Liver (tissue), 9 donors: ENCODE results near the gene EDDM13. TPM values are rescaled to one million over a fixed set of nuclear protein-coding genes. Genes with fewer than 3 reads are reported as not detected.
"Not testable (repeated sequence)": the region's sequence is repeated elsewhere in the genome, so short reads cannot be mapped to it uniquely, and the experiment has no call there.

Experiments
- DNase-seq: peaks from one replicate; pipeline ENCODE4 v3.0.0-alpha.2; 2017; ENCODE audit warnings: low spot score
- H3K27ac ChIP-seq, 2 donors: one replicate each; pipeline ENCODE4 v1.7.0; 2013; ENCODE audit warnings: inconsistent platforms in 2 of 2, low read length in 2 of 2, control low read depth in 1 of 2, low read depth in 1 of 2, mild to moderate bottlenecking in 1 of 2
- H3K27me3 ChIP-seq, 4 donors: one replicate each; pipeline versions ENCODE4 v1.6.1 to v1.7.0; 2013; ENCODE audit warnings: low read length in 3 of 4, inconsistent platforms in 1 of 4, mild to moderate bottlenecking in 1 of 4, moderate library complexity in 1 of 4; ENCODE audit not compliant: control insufficient read depth in 4 of 4, insufficient read depth in 4 of 4
- H3K36me3 ChIP-seq, 4 donors: one replicate each; pipeline versions ENCODE4 v1.6.1 to v1.7.0; 2013; ENCODE audit warnings: low read length in 3 of 4, mild to moderate bottlenecking in 3 of 4, low read depth in 1 of 4, moderate library complexity in 1 of 4; ENCODE audit not compliant: control insufficient read depth in 4 of 4, insufficient read depth in 3 of 4
- H3K4me1 ChIP-seq, 4 donors: one replicate each; pipeline versions ENCODE4 v1.6.1 to v1.7.0; 2013; ENCODE audit warnings: low read length in 3 of 4, mild to moderate bottlenecking in 3 of 4, moderate library complexity in 1 of 4; ENCODE audit not compliant: control insufficient read depth in 4 of 4, insufficient read depth in 4 of 4
- H3K4me3 ChIP-seq, 3 donors: one replicate each; pipeline versions ENCODE4 v1.6.1 to v1.7.0; 2013; ENCODE audit warnings: low read length in 3 of 3, control low read depth in 1 of 3, low read depth in 1 of 3, mild to moderate bottlenecking in 1 of 3
- H3K9ac ChIP-seq, 2 donors: one replicate each; pipeline ENCODE4 v1.7.0; 2013; ENCODE audit warnings: low read length in 2 of 2, mild to moderate bottlenecking in 2 of 2, moderate library complexity in 2 of 2, control low read depth in 1 of 2, low read depth in 1 of 2
- H3K9me3 ChIP-seq, 4 donors: one replicate each; pipeline versions ENCODE4 v1.6.1 to v1.7.0; 2013; ENCODE audit warnings: low read length in 3 of 4; ENCODE audit not compliant: control insufficient read depth in 4 of 4
- ATF3 ChIP-seq: IDR thresholded peaks from 2 replicates; pipeline ENCODE4 v1.6.1; 2016; ENCODE audit warnings: antibody characterized with exemption
- CTCF ChIP-seq: fragments of 150-350 bp; IDR thresholded peaks from 2 replicates; pipeline ENCODE4 v1.5.1; 2017; ENCODE audit warnings: improper control_type of control experiment, low read depth, low read length; ENCODE audit not compliant: missing input control
- EGR1 ChIP-seq, 2 donors: IDR thresholded peaks; 2 replicates each; pipeline ENCODE4 v1.6.1; 2016 to 2018; ENCODE audit warnings: antibody characterized with exemption in 2 of 2, low read depth in 2 of 2
- FOXA1 ChIP-seq: IDR thresholded peaks from 2 replicates; pipeline ENCODE4 v1.6.1; 2016; ENCODE audit warnings: antibody characterized with exemption
- GABPA ChIP-seq, 2 donors: IDR thresholded peaks in 1 of 2; conservative IDR thresholded peaks in 1 of 2; 2 replicates each; pipeline ENCODE4 v1.6.1; 2016; ENCODE audit warnings: antibody characterized with exemption in 2 of 2, mild to moderate bottlenecking in 1 of 2, moderate library complexity in 1 of 2
- HNF4A ChIP-seq, 2 donors: conservative IDR thresholded peaks; 2 replicates each; pipeline ENCODE4 v1.6.1; 2016; ENCODE audit warnings: antibody characterized with exemption in 2 of 2, mild to moderate bottlenecking in 2 of 2
- HNF4G ChIP-seq: IDR thresholded peaks from 2 replicates; pipeline ENCODE4 v1.6.1; 2016; ENCODE audit warnings: antibody characterized with exemption
- JUND ChIP-seq, 2 donors: IDR thresholded peaks; 2 replicates each; pipeline ENCODE4 v1.6.1; 2016; ENCODE audit warnings: antibody characterized with exemption in 2 of 2
- MAX ChIP-seq: IDR thresholded peaks from 2 replicates; pipeline ENCODE4 v1.6.1; 2016; ENCODE audit warnings: antibody characterized with exemption
- NR2F2 ChIP-seq: IDR thresholded peaks from 2 replicates; pipeline ENCODE4 v1.6.1; 2016; ENCODE audit warnings: antibody characterized with exemption
- RAD21 ChIP-seq, 2 donors: IDR thresholded peaks; 2 replicates each; pipeline ENCODE4 v1.6.1; 2016; ENCODE audit warnings: antibody characterized with exemption in 2 of 2, mild to moderate bottlenecking in 2 of 2
- REST ChIP-seq: IDR thresholded peaks from 2 replicates; pipeline ENCODE4 v1.6.1; 2016; ENCODE audit warnings: antibody characterized with exemption, mild to moderate bottlenecking
- RXRA ChIP-seq, 2 donors: IDR thresholded peaks; 2 replicates each; pipeline ENCODE4 v1.6.1; 2017 to 2018; ENCODE audit warnings: antibody characterized with exemption in 2 of 2, mild to moderate bottlenecking in 1 of 2
- SP1 ChIP-seq: IDR thresholded peaks from 2 replicates; pipeline ENCODE4 v1.6.1; 2018; ENCODE audit warnings: antibody characterized with exemption, mild to moderate bottlenecking
- TAF1 ChIP-seq: conservative IDR thresholded peaks from 2 replicates; pipeline ENCODE4 v1.6.1; 2016; ENCODE audit warnings: antibody characterized with exemption, mild to moderate bottlenecking
- YY1 ChIP-seq: IDR thresholded peaks from 2 replicates; pipeline ENCODE4 v1.6.1; 2016; ENCODE audit warnings: antibody characterized with exemption, mild to moderate bottlenecking
- ZBTB33 ChIP-seq: IDR thresholded peaks from 2 replicates; pipeline ENCODE4 v1.6.1; 2016; ENCODE audit warnings: antibody characterized with exemption
- WGBS: extraction: QIAGEN DNeasy Blood & Tissue Kit; methylation state at CpG from one replicate; pipeline ENCODE4 v1.1.7; 2013; 5-methylcytosine and 5-hydroxymethylcytosine counted together
- polyA plus RNA-seq, 2 donors: library from polyadenylated mRNA; stranded (reverse) in 1 of 2; unstranded in 1 of 2; fragments of 200-250 nt in 1 of 2; fragments of >200 nt in 1 of 2; fragmentation: Nextera tagmentation in 1 of 2; extraction: Ambion mirVana in 1 of 2; gene quantifications; one replicate each; pipeline versions ENCODE4 v1.2.1 to v1.2.3, GENCODE V29; 2013 to 2015
- total RNA-seq, 2 donors: library from RNA; depleted of rRNA; stranded (reverse); fragments of >200 nt; gene quantifications; one replicate each; pipeline ENCODE4 v1.2.3, GENCODE V29; 2014
- donor health status: healthy.
- donor health status: healthy.
- donor health status: healthy.
- donor health status: healthy.
- donor health status: healthy.

EDDM13 gene
- total and polyA plus RNA-seq, 4 donors, result 0.20 TPM; not detected in 3

- not testable (repeated sequence) for H3K27ac ChIP-seq, DNase-seq, H3K27me3 ChIP-seq, H3K4me3 ChIP-seq, H3K9me3 ChIP-seq, H3K9ac ChIP-seq, H3K36me3 ChIP-seq, H3K4me1 ChIP-seq
- 71% methylated on average over 8 of the region's 8 CpGs for WGBS
Measured at GRCh38 chr19:56337077-56337476, 64.5 kb downstream of the EDDM13 start.

GRCh38 chr19:56339031-56339430 lies 66.5 kb downstream of the EDDM13 start:
- WGBS, result 94% methylated on average over 7 of the region's 10 CpGs

GRCh38 chr19:56341948-56342347 lies 69.4 kb downstream of the EDDM13 start:
- no peaks in the 10 kb centered on the region for H3K4me1 ChIP-seq
- H3K9ac ChIP-seq, result no peak overlapping the region
- no peaks in the 10 kb centered on the region for H3K36me3 ChIP-seq
- H3K27me3 ChIP-seq, result no peaks in the 10 kb centered on the region
- no peak overlapping the region for H3K27ac ChIP-seq
- H3K4me3 ChIP-seq, result no peak overlapping the region
- DNase-seq, result no peak
- H3K9me3 ChIP-seq, result no peaks in the 10 kb centered on the region
- TF ChIP-seq HNF4G, result no peak
- TF ChIP-seq MAX, result no peak
- TF ChIP-seq SP1, result no peak
- TF ChIP-seq YY1, result no peak
- TF ChIP-seq FOXA1, result no peak
- TF ChIP-seq NR2F2, result no peak
- TF ChIP-seq RAD21 (IDR thresholded peaks at IDR 0.05), result no peak
- TF ChIP-seq RXRA (IDR thresholded peaks at IDR 0.05), result no peak
- no peak for TF ChIP-seq CTCF
- TF ChIP-seq ZBTB33, result no peak
- no peak for TF ChIP-seq HNF4A (conservative IDR thresholded peaks at IDR 0.05)
- TF ChIP-seq JUND (IDR thresholded peaks at IDR 0.05), result no peak
- TF ChIP-seq ATF3, result no peak
- no peak for TF ChIP-seq GABPA (IDR thresholded peaks at IDR 0.05 in 1 of 2, conservative IDR thresholded peaks at IDR 0.05 in 1 of 2)
- TF ChIP-seq REST, result no peak
- TF ChIP-seq EGR1 (IDR thresholded peaks at IDR 0.05; ENCODE audit: low read depth in 2 of 2), result no peak
- TF ChIP-seq TAF1, result no peak

More at GRCh38 chr19:56339031-56339430, 66.5 kb downstream of the EDDM13 start:
- not testable (repeated sequence) for H3K27ac ChIP-seq, DNase-seq, H3K9me3 ChIP-seq, H3K36me3 ChIP-seq, H3K27me3 ChIP-seq, H3K9ac ChIP-seq, H3K4me3 ChIP-seq, H3K4me1 ChIP-seq
